Raji (cell line): ENCODE results near the gene SEMA4D.

ENCODE experiments used
- POLR2A ChIP-seq: IDR thresholded peaks from 2 replicates; pipeline ENCODE4 v1.6.1; 2011; ENCODE audit warnings: low read depth, low read length, control low read depth; ENCODE audit not compliant: insufficient read depth

SEMA4D gene, protein sequence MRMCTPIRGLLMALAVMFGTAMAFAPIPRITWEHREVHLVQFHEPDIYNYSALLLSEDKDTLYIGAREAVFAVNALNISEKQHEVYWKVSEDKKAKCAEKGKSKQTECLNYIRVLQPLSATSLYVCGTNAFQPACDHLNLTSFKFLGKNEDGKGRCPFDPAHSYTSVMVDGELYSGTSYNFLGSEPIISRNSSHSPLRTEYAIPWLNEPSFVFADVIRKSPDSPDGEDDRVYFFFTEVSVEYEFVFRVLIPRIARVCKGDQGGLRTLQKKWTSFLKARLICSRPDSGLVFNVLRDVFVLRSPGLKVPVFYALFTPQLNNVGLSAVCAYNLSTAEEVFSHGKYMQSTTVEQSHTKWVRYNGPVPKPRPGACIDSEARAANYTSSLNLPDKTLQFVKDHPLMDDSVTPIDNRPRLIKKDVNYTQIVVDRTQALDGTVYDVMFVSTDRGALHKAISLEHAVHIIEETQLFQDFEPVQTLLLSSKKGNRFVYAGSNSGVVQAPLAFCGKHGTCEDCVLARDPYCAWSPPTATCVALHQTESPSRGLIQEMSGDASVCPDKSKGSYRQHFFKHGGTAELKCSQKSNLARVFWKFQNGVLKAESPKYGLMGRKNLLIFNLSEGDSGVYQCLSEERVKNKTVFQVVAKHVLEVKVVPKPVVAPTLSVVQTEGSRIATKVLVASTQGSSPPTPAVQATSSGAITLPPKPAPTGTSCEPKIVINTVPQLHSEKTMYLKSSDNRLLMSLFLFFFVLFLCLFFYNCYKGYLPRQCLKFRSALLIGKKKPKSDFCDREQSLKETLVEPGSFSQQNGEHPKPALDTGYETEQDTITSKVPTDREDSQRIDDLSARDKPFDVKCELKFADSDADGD

DNA sequence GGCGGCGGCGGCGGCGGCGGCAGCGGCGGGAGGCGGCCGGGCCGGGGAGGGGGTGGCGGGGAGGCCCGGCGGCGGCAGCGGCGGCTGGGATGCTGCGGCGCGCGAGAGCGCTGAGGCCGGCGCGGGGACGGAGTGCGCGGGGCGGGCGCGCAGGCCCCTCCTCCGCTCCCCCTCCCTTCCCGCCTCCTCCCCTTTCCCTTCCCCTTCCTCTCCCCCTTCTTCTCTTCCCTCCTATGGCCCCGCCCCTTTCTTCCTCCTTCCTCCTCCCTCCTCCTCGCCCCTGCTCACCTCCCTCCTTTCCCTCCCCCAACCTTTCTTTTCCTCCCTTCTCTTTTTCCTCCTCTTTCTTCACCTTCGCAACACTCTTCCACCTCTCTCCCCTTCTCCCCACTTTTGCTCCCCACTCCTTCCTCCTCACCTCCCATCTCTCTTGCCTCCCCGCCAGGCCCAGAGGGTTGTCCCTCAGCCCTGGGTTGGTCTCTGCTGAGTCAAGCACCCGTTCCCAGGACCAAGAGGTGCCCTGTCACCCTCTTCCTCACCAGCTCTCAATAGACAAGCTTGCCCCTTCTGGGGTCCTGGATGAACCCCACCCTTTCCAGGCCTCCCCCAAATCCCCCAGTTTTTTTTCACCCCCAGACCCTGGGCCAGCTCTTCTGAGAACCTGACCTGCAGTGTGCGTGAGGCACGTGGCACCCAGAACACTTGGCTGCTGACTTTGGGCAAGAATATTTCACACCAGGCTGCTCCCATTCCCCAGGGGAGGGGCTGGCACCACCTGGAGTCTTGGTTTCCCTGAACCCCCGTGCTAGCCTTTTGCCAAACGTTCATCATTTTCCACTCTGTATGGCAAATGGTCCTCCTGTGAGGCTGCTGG is at the start of gene SEMA4D:
Gene SEMA4D, minus strand, starts transcription at position 136 of the 874 bp plus-strand sequence. CDS start 92,657 bp downstream, outside the sequence.
- TF ChIP-seq POLR2A, result peak; percentile 49

DNA sequence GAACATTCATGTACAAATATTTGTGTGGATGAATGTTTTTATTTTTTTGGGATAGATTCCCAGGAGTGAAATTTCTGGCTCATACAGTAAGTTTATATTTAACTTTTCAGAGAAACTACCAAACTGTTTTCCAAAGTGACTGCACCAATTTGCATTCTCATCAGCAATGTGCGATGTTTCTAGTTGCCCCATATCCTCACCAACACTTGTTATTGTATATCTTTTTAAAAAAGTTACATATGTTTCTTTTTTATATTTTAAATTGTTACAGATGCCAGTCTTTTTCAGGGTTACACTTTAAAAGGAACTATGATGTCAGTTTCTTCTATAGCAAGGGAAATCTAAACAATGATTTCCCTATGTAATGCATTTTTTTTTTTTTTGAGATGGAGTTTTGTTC is 49.1 kb upstream of the SEMA4D start:
- no peak for TF ChIP-seq POLR2A

DNA sequence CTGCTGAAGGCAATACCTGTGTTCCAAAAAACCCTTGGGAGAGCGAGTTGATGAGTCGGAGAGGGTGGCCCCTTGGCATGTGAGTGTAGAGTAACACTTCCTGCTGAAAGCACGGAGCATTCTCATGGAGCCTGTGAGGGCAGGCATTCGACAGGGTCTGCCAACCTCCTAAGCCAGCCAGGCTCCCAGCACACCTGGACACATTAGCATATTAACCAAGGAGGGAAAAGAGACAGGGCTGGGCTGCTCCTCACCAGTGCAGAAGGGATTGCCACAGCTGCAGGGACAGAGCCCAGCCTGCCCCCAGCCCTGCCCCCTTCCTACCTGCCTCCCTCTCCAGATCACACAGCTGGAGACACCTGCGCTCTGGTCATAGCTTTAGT is 46.4 kb upstream of the SEMA4D start:
- no peak for TF ChIP-seq POLR2A

DNA sequence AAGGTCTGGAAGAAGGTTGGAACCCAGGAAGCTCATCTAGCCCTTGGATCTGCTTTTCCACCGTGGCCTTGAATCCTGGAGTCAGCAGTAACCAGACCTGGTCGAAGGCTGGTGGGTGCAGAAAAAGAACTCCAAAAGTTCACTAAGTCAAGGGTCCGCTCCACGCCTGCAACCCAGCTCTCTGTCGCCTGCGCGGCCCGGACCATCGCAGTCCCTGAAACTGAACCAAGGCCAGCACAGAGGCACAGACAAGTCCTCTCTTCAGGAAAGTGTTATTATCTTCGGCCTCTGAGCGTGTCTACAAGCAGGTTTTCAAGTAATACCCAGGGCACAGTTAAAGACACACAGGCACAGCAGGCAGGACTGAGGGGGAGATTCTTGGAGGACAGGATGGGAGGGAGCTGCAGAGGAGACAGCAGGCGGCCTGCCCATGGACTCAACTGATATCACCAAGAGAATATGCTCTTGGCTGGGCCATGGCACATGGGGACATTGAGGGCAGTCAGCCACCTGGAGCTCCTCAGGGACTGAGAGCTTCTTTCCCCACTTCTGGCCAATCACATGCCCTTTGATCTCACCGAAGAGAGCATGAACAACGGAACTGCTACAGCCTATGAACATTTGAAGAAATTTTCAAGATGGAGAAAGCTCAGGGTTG is 45.8 kb upstream of the SEMA4D start:
- no peak for TF ChIP-seq POLR2A

DNA sequence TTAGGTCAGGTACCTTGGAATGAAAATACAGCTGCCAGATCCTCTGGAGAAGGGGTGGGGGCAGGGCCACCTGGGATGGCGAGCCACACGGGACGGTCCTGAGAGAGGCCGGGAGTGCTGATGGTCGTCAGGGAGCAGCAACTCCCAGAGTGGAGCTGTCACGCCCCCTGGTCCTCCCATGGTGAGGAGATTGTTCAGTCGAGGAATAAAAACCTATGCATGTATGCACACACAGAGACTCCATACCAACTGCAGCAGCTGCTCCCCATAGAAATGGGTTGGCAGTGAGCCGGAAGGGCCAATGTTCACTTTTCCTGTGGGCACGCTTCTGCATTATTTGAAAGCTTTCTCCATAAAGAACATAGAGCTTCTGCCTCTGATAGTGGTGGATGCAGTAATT is 45.2 kb upstream of the SEMA4D start:
- no peak for TF ChIP-seq POLR2A

DNA sequence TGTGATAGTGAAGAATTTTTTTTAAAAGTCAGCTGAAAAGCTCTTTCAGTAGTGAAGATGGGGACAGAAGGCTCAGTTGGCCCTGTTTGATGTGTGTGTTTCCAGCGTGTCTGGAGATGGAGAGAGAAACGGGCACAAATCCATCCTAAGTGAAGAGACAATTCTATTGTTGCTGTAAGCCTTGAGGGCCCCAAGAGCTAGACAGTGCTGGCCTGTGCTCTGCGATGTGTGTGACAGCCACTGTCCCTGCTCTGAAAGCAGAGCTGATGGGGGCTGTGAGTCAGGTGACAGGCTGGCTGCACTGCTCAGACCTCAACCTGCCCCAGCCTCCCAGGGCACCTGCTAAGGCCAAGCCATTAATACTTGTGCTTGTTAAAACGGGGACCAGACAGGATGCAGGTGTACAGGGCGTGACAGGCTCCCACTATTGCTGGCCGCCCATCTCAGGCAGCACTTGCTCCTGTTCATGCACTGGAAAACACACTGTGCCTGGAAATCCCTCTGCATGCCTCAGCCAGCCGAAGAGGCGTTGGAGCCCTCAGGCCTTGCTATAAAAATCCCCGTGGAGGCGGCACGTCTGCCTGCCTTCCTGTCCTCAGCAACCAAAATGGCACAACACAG is 44.6 kb upstream of the SEMA4D start:
- no peak for TF ChIP-seq POLR2A

DNA sequence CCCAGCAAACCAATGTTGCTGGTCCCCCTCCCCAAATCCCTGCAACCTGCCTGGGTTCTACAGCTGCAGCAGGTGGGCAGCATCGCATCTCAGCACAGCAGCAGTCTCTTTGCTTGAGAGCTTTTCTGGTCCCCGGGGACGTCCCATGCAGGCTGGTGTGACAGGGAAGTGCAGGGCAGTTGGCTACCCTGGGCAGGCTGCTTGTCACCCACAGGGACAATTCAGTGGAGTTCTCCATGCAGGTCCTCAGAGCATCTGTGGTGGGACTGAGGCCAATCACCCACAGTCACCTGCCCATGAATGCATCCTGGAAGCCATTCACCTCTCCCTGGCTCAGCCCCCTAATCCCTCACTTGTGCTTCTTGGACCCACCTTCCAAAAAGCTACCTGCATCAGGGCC is 43.9 kb upstream of the SEMA4D start:
- no peak for TF ChIP-seq POLR2A

DNA sequence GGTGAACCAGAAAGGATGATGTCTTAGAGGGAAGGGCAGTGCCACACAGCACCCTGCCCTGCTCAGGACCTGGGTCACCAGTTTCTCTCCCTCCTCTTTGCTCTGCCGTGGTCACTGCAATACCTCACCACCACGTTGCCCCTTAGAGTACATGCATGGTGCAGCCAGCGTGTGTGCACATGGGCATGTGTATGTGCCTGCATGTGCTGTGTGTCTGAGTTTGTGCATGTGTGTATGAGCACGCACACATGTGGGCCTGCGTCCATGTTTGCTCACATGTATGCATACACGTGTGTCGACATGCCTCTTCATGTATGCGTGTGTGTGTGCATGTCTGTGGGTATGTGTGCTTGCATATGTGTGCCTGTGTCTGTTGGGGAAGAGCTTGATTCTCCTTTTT is 41.5 kb upstream of the SEMA4D start:
- no peak for TF ChIP-seq POLR2A

DNA sequence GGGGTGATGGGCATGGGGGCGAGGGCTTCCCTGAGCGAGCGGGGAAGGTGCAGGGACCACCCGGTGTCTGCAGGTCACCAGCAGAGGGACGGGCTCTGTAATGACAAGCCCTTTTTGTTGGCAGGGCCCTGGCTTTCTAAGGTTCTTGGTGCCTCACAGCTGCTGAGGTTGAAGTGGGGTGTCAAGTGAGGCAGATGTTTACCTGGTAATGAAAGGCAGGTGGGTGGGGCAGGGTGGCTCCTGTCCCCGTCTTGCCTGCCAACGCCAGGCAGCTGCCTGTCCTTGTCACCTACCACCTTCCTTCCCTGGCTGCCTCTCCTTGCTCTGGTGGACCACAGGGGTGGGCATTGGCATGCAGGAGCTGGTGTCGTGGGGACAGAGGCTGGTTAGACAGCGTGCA is 41.0 kb upstream of the SEMA4D start:
- TF ChIP-seq POLR2A, result no peak

DNA sequence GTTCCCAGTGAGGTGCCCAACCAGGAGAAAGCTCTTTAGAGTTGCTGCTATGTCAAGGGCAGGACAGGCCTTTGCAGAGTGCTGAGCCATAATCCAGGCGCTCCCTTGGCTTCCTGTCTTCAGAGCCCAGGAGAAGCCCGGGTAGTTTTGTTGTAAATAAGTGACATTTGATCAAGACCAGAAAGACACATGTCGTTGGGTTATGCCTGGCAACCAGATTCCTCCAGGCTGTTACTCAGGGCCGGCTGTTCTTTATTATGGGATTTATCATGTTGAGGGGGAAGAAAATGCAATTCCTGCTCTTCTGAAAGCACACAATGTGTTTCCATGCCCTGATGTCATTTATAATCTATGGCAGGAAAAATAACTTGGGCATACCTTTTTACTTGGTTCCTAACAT is 39.3 kb upstream of the SEMA4D start:
- no peak for TF ChIP-seq POLR2A

DNA sequence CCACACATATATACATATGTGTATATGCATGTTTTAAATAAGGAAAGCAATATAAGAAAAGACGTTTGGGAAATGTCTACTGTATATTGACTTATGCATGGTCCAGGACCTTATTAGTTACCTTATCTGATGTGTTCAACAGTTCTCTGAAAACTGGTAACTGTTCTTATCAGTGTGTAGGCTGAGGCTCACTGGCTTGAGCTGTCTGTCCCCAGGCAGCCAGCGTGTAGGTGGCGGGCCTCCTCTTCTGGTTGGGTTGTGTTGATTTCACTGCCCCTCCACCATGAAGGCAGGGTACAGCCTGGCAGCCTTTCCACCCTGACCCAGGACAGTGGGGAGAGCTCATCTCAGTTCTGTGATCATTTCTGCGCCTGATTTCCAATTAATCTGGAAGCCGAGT is 38.7 kb upstream of the SEMA4D start:
- no peak for TF ChIP-seq POLR2A

DNA sequence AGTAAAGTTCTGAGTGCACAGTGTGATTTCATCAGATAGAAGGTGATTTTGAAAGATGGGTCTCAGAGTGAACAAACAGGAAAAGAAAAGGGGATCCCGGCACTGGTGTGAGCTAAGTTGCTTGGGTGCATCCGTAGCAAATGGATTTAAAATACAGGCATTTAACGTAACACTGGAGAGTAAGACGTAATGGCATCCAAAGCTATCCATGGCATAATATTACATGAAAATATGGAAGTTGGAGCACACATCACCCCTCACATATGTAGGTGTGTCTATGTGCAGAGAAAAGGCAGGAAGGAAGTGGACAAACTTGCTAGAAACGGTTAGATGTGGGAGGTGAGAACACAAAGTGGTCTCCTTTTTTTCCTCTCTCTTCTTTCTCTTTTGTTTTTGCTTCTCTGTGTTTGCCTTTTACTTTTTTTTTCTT is 38.2 kb upstream of the SEMA4D start:
- no peak for TF ChIP-seq POLR2A

DNA sequence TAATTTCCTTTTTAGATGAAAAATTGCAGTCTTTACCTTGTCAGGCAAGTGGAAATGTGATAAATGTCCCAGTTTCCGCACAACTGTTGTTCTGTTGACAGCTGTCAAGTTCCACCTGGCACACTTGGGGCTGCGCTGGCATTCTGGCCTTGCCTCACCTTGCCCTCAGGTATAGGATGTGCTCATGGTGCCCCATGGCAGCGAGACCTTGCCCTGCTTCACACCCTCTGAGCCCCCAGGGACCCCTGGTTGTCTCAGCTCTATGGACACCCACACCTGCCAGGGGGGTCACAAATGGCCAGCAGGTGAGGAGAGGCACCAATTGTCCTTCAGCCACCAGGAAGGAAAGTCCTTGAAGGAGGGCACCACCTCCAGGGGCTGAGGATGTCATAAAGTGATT is 37.5 kb upstream of the SEMA4D start:
- no peak for TF ChIP-seq POLR2A

DNA sequence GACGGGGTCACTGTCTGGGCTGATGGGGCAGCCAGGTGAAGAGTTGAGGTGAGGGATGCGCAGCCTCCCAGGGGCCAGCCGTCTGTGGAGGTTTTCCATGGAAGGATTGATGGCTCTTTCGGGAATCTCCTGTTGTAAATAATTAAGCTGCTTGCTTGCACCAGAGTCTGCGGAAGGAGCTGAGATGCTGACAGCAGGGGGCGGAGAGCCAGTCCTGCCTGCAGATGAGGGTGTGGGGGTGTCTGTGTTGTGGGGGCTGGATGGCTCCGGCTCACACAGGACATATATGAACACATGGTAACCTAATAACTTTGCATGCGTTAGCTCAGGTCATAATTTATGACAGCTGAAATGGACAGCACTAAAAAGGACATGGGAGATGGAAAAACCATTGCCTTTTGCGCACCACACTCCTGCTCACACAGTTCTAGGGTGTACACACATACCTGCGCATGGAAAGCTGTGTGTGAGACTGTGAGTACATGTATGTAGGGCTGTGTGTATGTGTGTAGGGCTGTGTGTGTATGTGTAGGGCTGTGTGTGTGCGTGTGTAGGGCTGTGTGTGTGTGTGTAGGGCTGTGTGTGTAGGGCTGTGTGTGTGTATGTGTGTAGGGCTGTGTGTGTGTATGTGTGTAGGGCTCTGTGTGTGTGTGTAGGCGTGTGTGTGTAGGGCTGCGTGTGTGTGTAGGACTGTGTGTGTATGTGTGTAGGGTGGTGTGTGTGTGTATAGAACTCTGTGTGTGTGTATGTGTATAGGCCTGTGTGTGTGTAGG is 36.8 kb upstream of the SEMA4D start:
- no peak for TF ChIP-seq POLR2A
